GM12878 (cell line): ENCODE results near the gene ZNF215. TPM values are rescaled to one million over a fixed set of nuclear protein-coding genes. Genes with fewer than 3 reads are reported as not detected.

Experiments used
- ATAC-seq: fragments of 200-7000 bp; cut with Tn5 transposase; 3 replicates; pipeline ENCODE4 v1.9.1; 2020; ENCODE audit warnings: mild to moderate bottlenecking, moderate library complexity
- BruUV-seq: library from RNA; stranded (reverse); fragments of 400-500 nt; replicated peaks from 2 replicates; lab custom pipeline; 2021; lab: Mats Ljungman, UMichigan
- CTCF ChIA-PET: fragments of 300-600 bp; sonication (Branson Sonifier 250); formaldehyde crosslinking; extraction: SDS; loops from one replicate; lab custom pipeline; 2021; ENCODE audit warnings: inconsistent platforms; lab: Yijun Ruan, JAX
- POLR2A ChIA-PET: fragments of 350-600 bp; formaldehyde crosslinking; extraction: SDS; loops from one replicate; lab custom pipeline; 2021; ENCODE audit warnings: inconsistent platforms; lab: Charles Lee
- RAD21 ChIA-PET: fragments of 300-600 bp; sonication (Branson Sonifier 250); formaldehyde crosslinking; loops from one replicate; lab custom pipeline; 2023; ENCODE audit warnings: antibody characterized with exemption; ENCODE audit not compliant: unreplicated experiment; lab: Charles Lee
- SMC1A ChIA-PET: fragments of 300-600 bp; sonication (Branson Sonifier 250); formaldehyde crosslinking; loops from one replicate; lab custom pipeline; 2023; ENCODE audit not compliant: unreplicated experiment, uncharacterized antibody; lab: Charles Lee
- DNase-seq: peaks from one replicate; pipeline ENCODE4 v3.0.0-alpha.2; 2011; ENCODE audit warnings: low read depth, low spot score
- FAIRE-seq: peaks from 3 replicates; lab custom pipeline; 2011; peaks lifted over from hg19 to GRCh38; lab: Jason Lieb, UNC
- H2AFZ ChIP-seq: 2 replicates; pipeline ENCODE4 v1.6.0; 2011; ENCODE audit warnings: low read depth, low read length, control low read depth; ENCODE audit not compliant: control insufficient read depth
- H3K27ac ChIP-seq: 2 replicates; pipeline ENCODE4 v1.5.1; 2011; ENCODE audit warnings: control low read depth; ENCODE audit not compliant: control insufficient read depth, insufficient read depth
- H3K27me3 ChIP-seq, 2 experiments: replicated peaks in 1 of 2; 2 replicates each; pipeline versions ENCODE4 v1.6.0 to v1.6.1; 2011; ENCODE audit warnings: low read length in 1 of 2; ENCODE audit not compliant: control insufficient read depth in 2 of 2, insufficient read depth in 2 of 2
- H3K36me3 ChIP-seq, 2 experiments: 2 replicates each; pipeline ENCODE4 v1.5.1; 2011; ENCODE audit warnings: low read length in 1 of 2; ENCODE audit not compliant: control insufficient read depth in 2 of 2, insufficient read depth in 2 of 2
- H3K4me1 ChIP-seq: 2 replicates; pipeline ENCODE4 v1.6.1; 2011; ENCODE audit warnings: mild to moderate bottlenecking, low read length, moderate library complexity, mixed read lengths; ENCODE audit not compliant: control insufficient read depth, insufficient read depth
- H3K4me2 ChIP-seq: 2 replicates; pipeline ENCODE4 v1.6.0; 2011; ENCODE audit warnings: control low read depth; ENCODE audit not compliant: control insufficient read depth, insufficient read depth
- H3K4me3 ChIP-seq: fragments of 200-600 bp; sonication (generic); 2 replicates; pipeline ENCODE4 v1.5.1; 2016
- H3K79me2 ChIP-seq: 2 replicates; pipeline ENCODE4 v1.6.0; 2011; ENCODE audit warnings: low read length; ENCODE audit not compliant: control insufficient read depth, insufficient read depth
- H3K9ac ChIP-seq: 2 replicates; pipeline ENCODE4 v1.8.0; 2011; ENCODE audit warnings: low read length, control low read depth, mixed read lengths; ENCODE audit not compliant: control insufficient read depth, insufficient read depth
- H3K9me3 ChIP-seq: replicated peaks from 3 replicates; pipeline ENCODE4 v1.5.1; 2011; ENCODE audit warnings: mild to moderate bottlenecking, low read length; ENCODE audit not compliant: control insufficient read depth, insufficient read depth
- H4K20me1 ChIP-seq: 2 replicates; pipeline ENCODE4 v1.6.0; 2011; ENCODE audit not compliant: control insufficient read depth, insufficient read depth
- CBFB ChIP-seq: IDR thresholded peaks from 2 replicates; pipeline ENCODE4 v1.6.1; 2016; ENCODE audit warnings: antibody characterized with exemption, low read depth
- DPF2 ChIP-seq: fragments of 450-650 bp; IDR thresholded peaks from 2 replicates; pipeline ENCODE4 v1.6.1; 2017; ENCODE audit warnings: mild to moderate bottlenecking
- EED ChIP-seq: sonication (generic); IDR thresholded peaks from 2 replicates; pipeline ENCODE4 v1.6.1; 2016; ENCODE audit warnings: antibody characterized with exemption, low read depth
- FOXK2 ChIP-seq: fragments of 450-650 bp; IDR thresholded peaks from 2 replicates; pipeline ENCODE4 v1.6.1; 2017; ENCODE audit warnings: mild to moderate bottlenecking, moderate library complexity
- FOXM1 ChIP-seq: IDR thresholded peaks from 2 replicates; pipeline ENCODE4 v1.6.1; 2012; ENCODE audit warnings: low read depth, mild to moderate bottlenecking, inconsistent platforms, low read length, moderate library complexity
- HDAC6 ChIP-seq: fragments of 200-600 bp; sonication (generic); IDR thresholded peaks from one replicate; pipeline ENCODE4 v1.8.0; 2017; ENCODE audit warnings: antibody characterized with exemption; ENCODE audit not compliant: unreplicated experiment
- JUNB ChIP-seq: IDR thresholded peaks from 2 replicates; pipeline ENCODE4 v1.6.1; 2016; ENCODE audit warnings: antibody characterized with exemption, mild to moderate bottlenecking
- NBN ChIP-seq: fragments of 450-650 bp; IDR thresholded peaks from 2 replicates; pipeline ENCODE4 v1.6.1; 2016
- RAD51 ChIP-seq: fragments of 450-650 bp; IDR thresholded peaks from 2 replicates; pipeline ENCODE4 v1.6.1; 2016; ENCODE audit warnings: moderate library complexity, mild to moderate bottlenecking, inconsistent platforms
- RELB ChIP-seq: fragments of 450-650 bp; IDR thresholded peaks from 2 replicates; pipeline ENCODE4 v1.6.1; 2017; ENCODE audit warnings: low read depth, mild to moderate bottlenecking, moderate library complexity
- SMC3 ChIP-seq: IDR thresholded peaks from 2 replicates; pipeline ENCODE4 v1.6.1; 2011; ENCODE audit warnings: low read length, improper control_type of control experiment, borderline replicate concordance
- ZBTB11 ChIP-seq: fragments of 450-650 bp; formaldehyde crosslinking; IDR thresholded peaks from 2 replicates; pipeline ENCODE4 v1.5.0; 2022; ENCODE audit warnings: mild to moderate bottlenecking, missing genetic modification characterization
- ZBTB33 ChIP-seq: fragments of 450-650 bp; IDR thresholded peaks from 2 replicates; pipeline ENCODE4 v1.6.1; 2017; ENCODE audit warnings: mild to moderate bottlenecking
- ZNF622 ChIP-seq: fragments of 450-650 bp; IDR thresholded peaks from 2 replicates; pipeline ENCODE4 v1.6.1; 2017; ENCODE audit warnings: mild to moderate bottlenecking, inconsistent platforms
- in situ Hi-C: fragments of 300-500 bp; cut with MboI; formaldehyde crosslinking; loops from 9 replicates; pipeline ENCODE4 v1.14.3; 2018; ENCODE audit warnings: mixed read lengths
- intact Hi-C: fragments of 100-400 bp; cut with micrococcal nuclease; formaldehyde crosslinking; loops from one replicate; pipeline ENCODE4 v1.14.2; 2022; ENCODE audit not compliant: unreplicated experiment
- polyA plus RNA-seq, 11 experiments: library from polyadenylated mRNA; depleted of rRNA in 4 of 11; unstranded in 6 of 11; stranded (reverse) in 5 of 11; fragments of >200 nt; fragmentation: Nextera tagmentation in 4 of 11; fragmentation: Illumina TruSeq in 1 of 11; extraction: Ambion mirVana in 4 of 11; extraction: Trizol in 1 of 11; gene quantifications; 1 replicate in 1 of 11; 2 replicates in 10 of 11; pipeline versions ENCODE4 v1.2.1 to v1.2.3, GENCODE V29; 2011 to 2016; ENCODE audit warnings: inconsistent platforms in 2 of 11, missing spikeins in 2 of 11, low read depth in 1 of 11
- total RNA-seq, 4 experiments: library from RNA; depleted of rRNA in 3 of 4; stranded (reverse); fragments of >200 nt in 3 of 4; fragmentation: Illumina TruSeq in 1 of 4; extraction: Trizol in 1 of 4; gene quantifications; 2 replicates each; pipeline versions ENCODE4 v1.2.1 to v1.2.3, GENCODE V29; 2013 to 2021

ZNF215 gene
- total and polyA plus RNA-seq, 10 of the 15 experiments (the other 5 are each of a cell fraction or from before 2014, with no cell fraction given): 1.5 to 3.7 (median 2.3) TPM

- no peak for DNase-seq
- intact Hi-C loops (no loop called here), in situ Hi-C loops (no loop called here)
- Histone ChIP-seq H4K20me1 (no peaks in the 10 kb centered on the region), H3K27ac (no peak overlapping the region), H2AFZ (no peak overlapping the region), H3K4me2 (no peak overlapping the region), H3K9ac (no peak overlapping the region), H3K36me3 (no peaks in the 10 kb centered on the region), H3K79me2 (no peaks in the 10 kb centered on the region), H3K4me3 (no peak overlapping the region), H3K27me3 (no peaks in the 10 kb centered on the region), H3K9me3 (no peaks in the 10 kb centered on the region), H3K4me1 (no peaks in the 10 kb centered on the region)
- SMC1A ChIA-PET: no interaction called here
- TF ChIP-seq FOXK2: no peak
- no peak for TF ChIP-seq NBN
- TF ChIP-seq RAD51: no peak
- no peak for TF ChIP-seq DPF2
- TF ChIP-seq EED: no peak
- TF ChIP-seq FOXM1: no peak
- TF ChIP-seq ZBTB33: no peak
- no peak for TF ChIP-seq JUNB
- no peak for TF ChIP-seq ZBTB11
- no peak for TF ChIP-seq CBFB
- no peak for TF ChIP-seq RELB
- no peak for TF ChIP-seq HDAC6
- no peak for TF ChIP-seq ZNF622
- TF ChIP-seq SMC3: no peak
- ATAC-seq: no peak
- no peak for FAIRE-seq
- BruUV-seq: no TSS peak
- POLR2A ChIA-PET: no interaction called here
- CTCF ChIA-PET: no interaction called here
- RAD21 ChIA-PET: no interaction called here
Observed at GRCh38 chr11:6894097-6894496, 32.1 kb upstream of the ZNF215 start.
